MCF 10A (cell line): ENCODE data around the gene NEMP1. TPM values are rescaled to one million over a fixed set of nuclear protein-coding genes. Genes with fewer than 3 reads are reported as not detected.
A peak's percentile ranks its signal among the peaks of the same experiment; 100 is the strongest.

Source experiments
- BruUV-seq: library from RNA; stranded (reverse); fragments of 400-500 nt; replicated peaks from 2 replicates; lab custom pipeline; 2021; lab: Mats Ljungman, UMichigan
- CTCF ChIA-PET: fragments of 300-600 bp; sonication (Branson Sonifier 250); formaldehyde crosslinking; extraction: SDS; loops from one replicate; lab custom pipeline; 2021; ENCODE audit warnings: antibody characterized with exemption, inconsistent platforms; lab: Yijun Ruan, JAX
- POLR2A ChIA-PET: fragments of 300-600, 350-650 bp; sonication (Branson Sonifier 250); formaldehyde crosslinking; extraction: SDS; loops from one replicate; lab custom pipeline; 2020; ENCODE audit warnings: antibody characterized with exemption, inconsistent platforms; lab: Yijun Ruan, JAX
- DNase-seq: peaks from one replicate; pipeline ENCODE4 v3.0.0-alpha.2; 2018; ENCODE audit not compliant: unreplicated experiment
- H3K27ac Mint-ChIP-seq: one replicate; pipeline ENCODE4 v1.8.0; 2022; ENCODE audit warnings: mild to moderate bottlenecking, low read depth, mixed read lengths; ENCODE audit not compliant: unreplicated experiment
- H3K27me3 Mint-ChIP-seq: one replicate; pipeline ENCODE4 v1.8.0; 2022; ENCODE audit warnings: mixed read lengths; ENCODE audit not compliant: insufficient read depth, unreplicated experiment
- H3K36me3 Mint-ChIP-seq: one replicate; pipeline ENCODE4 v1.8.0; 2022; ENCODE audit warnings: mild to moderate bottlenecking, moderate library complexity, mixed read lengths; ENCODE audit not compliant: insufficient read depth, unreplicated experiment
- H3K4me1 Mint-ChIP-seq: one replicate; pipeline ENCODE4 v1.8.0; 2022; ENCODE audit warnings: mixed read lengths; ENCODE audit not compliant: insufficient read depth, unreplicated experiment
- H3K4me3 Mint-ChIP-seq: one replicate; pipeline ENCODE4 v1.8.0; 2022; ENCODE audit warnings: mild to moderate bottlenecking, moderate library complexity, mixed read lengths; ENCODE audit not compliant: unreplicated experiment
- H3K9me3 Mint-ChIP-seq: one replicate; pipeline ENCODE4 v1.8.0; 2022; ENCODE audit warnings: mixed read lengths; ENCODE audit not compliant: unreplicated experiment
- intact Hi-C: fragments of 100-400 bp; cut with micrococcal nuclease; formaldehyde crosslinking; loops from 2 replicates; pipeline ENCODE4 v1.14.1; 2022
- total RNA-seq: library from RNA; stranded (reverse); gene quantifications from 2 replicates; pipeline ENCODE4 v1.2.3, GENCODE V29; 2022
- TF ChIP-seq, protein P1 (sequence below): fragments of 200-600 bp; IDR thresholded peaks from one replicate; pipeline ENCODE4 v1.8.0; 2022; ENCODE audit warnings: antibody characterized with exemption, mild to moderate bottlenecking; ENCODE audit not compliant: unreplicated experiment

The NEMP1 gene
- total RNA-seq, 1 experiment from 2014 or later: 17.5 TPM

DNA sequence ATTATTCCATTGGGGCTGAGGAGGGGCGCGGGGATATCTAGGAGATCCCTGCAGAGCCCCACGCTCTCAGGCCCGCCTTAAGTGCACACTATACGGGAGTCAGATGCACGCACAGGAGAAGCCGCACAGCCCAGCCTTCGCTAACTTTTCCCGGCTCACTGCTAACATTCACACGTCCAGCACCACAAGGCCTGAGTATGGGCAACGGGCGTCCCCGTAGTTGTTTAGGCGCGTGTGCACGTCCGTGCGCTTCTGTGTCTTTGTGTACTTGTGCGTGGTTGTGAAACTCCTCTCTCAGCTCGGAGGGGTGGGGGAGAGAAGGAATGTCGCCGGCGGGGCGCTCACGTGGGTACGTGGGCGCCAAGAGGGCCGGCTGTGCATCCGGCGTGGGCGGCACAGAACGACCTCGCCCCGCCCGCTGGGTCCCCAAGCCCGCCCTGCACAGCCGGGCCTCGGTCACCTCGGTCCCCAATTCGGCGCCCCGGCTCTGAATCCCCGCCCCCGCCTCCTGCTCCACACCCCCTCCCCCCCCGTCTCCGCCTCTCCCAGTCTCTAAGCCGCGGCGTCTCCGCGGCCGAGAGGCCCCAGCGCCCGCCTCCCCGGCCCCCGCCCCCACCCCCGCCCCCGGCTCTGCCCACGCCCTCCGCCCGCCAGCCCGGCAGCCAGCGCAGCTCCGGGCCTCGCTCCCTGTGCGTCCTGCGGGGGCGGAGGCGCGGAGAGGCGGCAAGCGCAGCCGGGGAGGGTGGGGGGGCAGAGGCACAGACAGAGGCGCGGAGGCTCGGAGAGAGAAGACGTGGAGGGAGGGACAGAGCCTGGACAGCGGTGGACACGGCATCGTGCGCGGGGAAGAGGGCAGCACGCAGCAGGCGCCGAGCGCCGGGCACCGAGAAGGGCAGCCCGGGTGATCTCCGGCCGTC lies 10.0 kb upstream of the NEMP1 start, which contains the start of gene NAB2:
TSS of gene NAB2 (plus strand) at position 761 of the 917 bp plus-strand sequence. CDS start 158 bp downstream, outside the sequence.
- Mint-ChIP-seq H3K4me1 (peaks cover 35% of the 10 kb centered on the region), H3K4me3 (peak within 1 kb of the TSS; percentile 90), H3K27ac (peak within 1 kb of the TSS; percentile 94), H3K9me3 (no peaks in the 10 kb centered on the region), H3K36me3 (peaks cover 45% of the 10 kb centered on the region), H3K27me3 (no peaks in the 10 kb centered on the region)
- TF ChIP-seq, protein P1, sequence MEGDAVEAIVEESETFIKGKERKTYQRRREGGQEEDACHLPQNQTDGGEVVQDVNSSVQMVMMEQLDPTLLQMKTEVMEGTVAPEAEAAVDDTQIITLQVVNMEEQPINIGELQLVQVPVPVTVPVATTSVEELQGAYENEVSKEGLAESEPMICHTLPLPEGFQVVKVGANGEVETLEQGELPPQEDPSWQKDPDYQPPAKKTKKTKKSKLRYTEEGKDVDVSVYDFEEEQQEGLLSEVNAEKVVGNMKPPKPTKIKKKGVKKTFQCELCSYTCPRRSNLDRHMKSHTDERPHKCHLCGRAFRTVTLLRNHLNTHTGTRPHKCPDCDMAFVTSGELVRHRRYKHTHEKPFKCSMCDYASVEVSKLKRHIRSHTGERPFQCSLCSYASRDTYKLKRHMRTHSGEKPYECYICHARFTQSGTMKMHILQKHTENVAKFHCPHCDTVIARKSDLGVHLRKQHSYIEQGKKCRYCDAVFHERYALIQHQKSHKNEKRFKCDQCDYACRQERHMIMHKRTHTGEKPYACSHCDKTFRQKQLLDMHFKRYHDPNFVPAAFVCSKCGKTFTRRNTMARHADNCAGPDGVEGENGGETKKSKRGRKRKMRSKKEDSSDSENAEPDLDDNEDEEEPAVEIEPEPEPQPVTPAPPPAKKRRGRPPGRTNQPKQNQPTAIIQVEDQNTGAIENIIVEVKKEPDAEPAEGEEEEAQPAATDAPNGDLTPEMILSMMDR: no peak
- CTCF ChIA-PET: interaction anchor here (0.6 to 13.9 kb wide), 4 partner anchors 19 to 56 kb away, joined by 4 to 147 read pairs (median 8); partner anchors contain the start of gene STAT6
- intact Hi-C loops: loop anchor here (1.0 kb wide), 1 partner anchor 23 kb away; the partner anchor contains the start of gene STAT6
- peak; percentile 96 for DNase-seq
- POLR2A ChIA-PET: interaction anchor here (0.7 to 16.5 kb wide), 27 partner anchors 10 to 972 kb away, joined by 3 to 610 read pairs (median 5); partner anchors contain the start of genes DDIT3, LRP1, NACA and NEMP1
- BruUV-seq: no TSS peak

DNA sequence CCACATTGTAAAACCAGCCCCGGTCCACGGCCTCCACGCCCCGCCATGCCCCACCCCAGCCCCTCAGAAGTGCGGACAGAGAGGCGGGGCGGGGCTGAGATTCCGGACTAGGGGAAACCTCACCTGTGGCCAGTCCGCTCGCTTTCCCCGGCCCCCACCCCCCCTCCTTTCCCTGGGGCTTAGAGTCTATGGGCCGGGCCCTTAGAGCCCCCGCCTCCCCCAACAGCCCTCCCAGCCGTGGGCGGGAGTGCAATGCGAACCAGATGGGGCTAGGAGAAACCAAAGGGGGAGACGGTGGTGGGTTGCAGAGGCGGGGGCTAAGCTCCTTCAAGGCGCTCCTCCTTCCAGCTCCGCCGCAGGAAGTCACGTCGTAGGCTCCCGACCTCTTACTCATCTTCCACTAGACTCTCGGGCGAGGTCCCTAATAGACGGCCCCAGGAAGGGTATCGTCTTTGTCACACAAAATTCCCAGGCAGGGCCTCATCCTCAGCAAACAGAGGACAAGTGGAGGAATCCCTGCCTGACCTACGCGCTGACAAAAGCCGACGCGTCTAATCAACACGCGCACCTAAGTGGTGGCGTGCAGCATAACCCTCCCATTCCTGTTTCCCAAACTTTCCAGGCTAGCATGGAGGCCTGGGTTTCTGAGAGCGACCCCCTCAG lies 9.2 kb upstream of the NEMP1 start:
- TSS peak; percentile 89 for BruUV-seq
- TF ChIP-seq, protein P1: no peak
- Mint-ChIP-seq H3K27ac (peak overlapping the region; percentile 94), H3K27me3 (no peaks in the 10 kb centered on the region), H3K4me1 (peaks cover 31% of the 10 kb centered on the region), H3K9me3 (no peaks in the 10 kb centered on the region), H3K36me3 (peaks cover 38% of the 10 kb centered on the region), H3K4me3 (peak overlapping the region; percentile 90)
- intact Hi-C loops: loop anchor here (1.0 kb wide), 1 partner anchor 23 kb away; the partner anchor contains the start of gene STAT6
- peak; percentile 97 for DNase-seq
- CTCF ChIA-PET: interaction anchor here (0.8 to 1.6 kb wide), 2 partner anchors 18 to 37 kb away, joined by 4 to 8 read pairs; no protein-coding TSS in a partner anchor
- POLR2A ChIA-PET: interaction anchor here (0.6 to 16.5 kb wide), 32 partner anchors 9 to 1155 kb away, joined by 3 to 610 read pairs (median 4); partner anchors contain the start of genes DDIT3, LRP1, NACA and NEMP1

DNA sequence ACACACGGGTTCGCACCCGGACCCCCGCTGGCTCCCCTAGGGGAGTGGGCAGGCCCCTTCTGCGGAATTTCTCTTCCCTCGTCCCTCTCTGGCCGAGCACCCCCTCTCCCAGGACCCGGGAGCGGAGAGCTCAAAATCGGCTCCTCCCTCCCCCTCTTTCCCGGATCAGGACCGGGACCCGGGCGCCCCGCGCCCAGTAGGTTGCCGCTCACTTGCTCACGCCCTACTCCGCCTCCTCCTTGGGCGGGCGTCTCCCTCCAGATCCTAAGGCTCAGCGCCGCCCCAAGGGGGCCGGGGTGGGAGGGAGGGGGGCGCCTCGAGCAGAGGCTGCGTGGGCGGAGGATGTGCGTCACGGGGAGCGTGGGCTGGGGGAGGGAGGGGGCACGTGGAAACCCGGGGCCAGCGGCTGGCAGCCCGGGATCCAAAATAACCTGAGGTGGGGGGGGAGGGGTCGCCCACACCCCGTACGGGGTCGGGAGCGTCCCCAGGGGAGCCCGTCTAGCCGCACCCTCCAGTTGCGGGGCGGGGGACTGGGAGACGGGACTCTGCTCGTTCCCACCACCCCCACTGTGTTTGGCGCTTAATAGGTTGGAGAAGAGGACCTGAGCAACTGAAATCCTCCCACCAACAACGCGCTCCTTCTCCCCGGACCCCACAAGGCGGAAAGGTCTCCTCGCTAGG lies 8.6 kb upstream of the NEMP1 start:
- H3K4me1 Mint-ChIP-seq: peaks cover 24% of the 10 kb centered on the region
- no peaks in the 10 kb centered on the region for H3K27me3 Mint-ChIP-seq
- peak overlapping the region; percentile 94 for H3K27ac Mint-ChIP-seq

More for the DNA sequence above, 8.6 kb upstream of the NEMP1 start:
- TF ChIP-seq, protein P1: no peak
- DNase-seq: peak; percentile 94
- BruUV-seq: no TSS peak
- no peaks in the 10 kb centered on the region for H3K9me3 Mint-ChIP-seq
- peak overlapping the region; percentile 90 for H3K4me3 Mint-ChIP-seq
- intact Hi-C loops: no loop called here
- ChIA-PET CTCF (interaction anchor here (1.2 to 1.6 kb wide), 3 partner anchors 17 to 24 kb away, joined by 5 to 8 read pairs (median 6); partner anchors contain the start of gene STAT6), POLR2A (interaction anchor here (0.6 to 16.5 kb wide), 26 partner anchors 8 to 1154 kb away, joined by 3 to 610 read pairs (median 4); partner anchors contain the start of genes DDIT3, LRP1, NACA and NEMP1)
- H3K36me3 Mint-ChIP-seq: peaks cover 31% of the 10 kb centered on the region
